Astrocyte (in vitro differentiated cells and primary cell): Measurements from ENCODE around the gene THADA. TPM values are rescaled to one million over a fixed set of nuclear protein-coding genes. Genes with fewer than 3 reads are reported as not detected.

Source experiments
- DNase-seq: peaks from one replicate; pipeline ENCODE4 v3.0.0-alpha.2; 2010; ENCODE audit warnings: low read depth
- FAIRE-seq: peaks from 2 replicates; lab custom pipeline; 2011; peaks lifted over from hg19 to GRCh38; lab: Jason Lieb, UNC
- H2AFZ ChIP-seq: 2 replicates; pipeline ENCODE4 v1.6.0; 2012; ENCODE audit warnings: low read depth, low read length, inconsistent platforms
- H3K27ac ChIP-seq: 2 replicates; pipeline ENCODE4 v1.5.1; 2011; ENCODE audit warnings: low read depth, low read length, inconsistent platforms
- H3K27me3 ChIP-seq: 2 replicates; pipeline ENCODE4 v1.6.0; 2011; ENCODE audit warnings: low read length, inconsistent platforms; ENCODE audit not compliant: insufficient read depth
- H3K36me3 ChIP-seq: 2 replicates; pipeline ENCODE4 v1.5.1; 2011; ENCODE audit warnings: low read length, inconsistent platforms; ENCODE audit not compliant: insufficient read depth
- H3K4me1 ChIP-seq: 2 replicates; pipeline ENCODE4 v1.5.1; 2011; ENCODE audit warnings: low read length, inconsistent platforms; ENCODE audit not compliant: insufficient read depth
- H3K4me2 ChIP-seq: 2 replicates; pipeline ENCODE4 v1.6.0; 2012; ENCODE audit warnings: low read length, inconsistent platforms
- H3K4me3 ChIP-seq: 2 replicates; pipeline ENCODE4 v1.5.1; 2011; ENCODE audit warnings: low read depth, mild to moderate bottlenecking, low read length, inconsistent platforms; ENCODE audit not compliant: insufficient read depth
- H3K79me2 ChIP-seq: 2 replicates; pipeline ENCODE4 v1.6.0; 2012; ENCODE audit warnings: mild to moderate bottlenecking, low read length, inconsistent platforms; ENCODE audit not compliant: insufficient read depth
- H3K9ac ChIP-seq: 2 replicates; pipeline ENCODE4 v1.6.0; 2012; ENCODE audit warnings: mild to moderate bottlenecking, low read length, inconsistent platforms
- H3K9me3 ChIP-seq: 2 replicates; pipeline ENCODE4 v1.5.1; 2012; ENCODE audit warnings: low read depth, mild to moderate bottlenecking, low read length, inconsistent platforms; ENCODE audit not compliant: insufficient read depth
- H4K20me1 ChIP-seq: 2 replicates; pipeline ENCODE4 v1.6.0; 2012; ENCODE audit warnings: low read length, inconsistent platforms; ENCODE audit not compliant: insufficient read depth
- H3K27ac Mint-ChIP-seq: one replicate; pipeline ENCODE4 v1.8.0; 2021; ENCODE audit warnings: mild to moderate bottlenecking, mixed read lengths; ENCODE audit not compliant: unreplicated experiment
- H3K27me3 Mint-ChIP-seq: one replicate; pipeline ENCODE4 v1.8.0; 2021; ENCODE audit warnings: low read depth, mixed read lengths; ENCODE audit not compliant: unreplicated experiment
- H3K36me3 Mint-ChIP-seq: one replicate; pipeline ENCODE4 v1.8.0; 2021; ENCODE audit warnings: low read depth, mixed read lengths; ENCODE audit not compliant: unreplicated experiment
- H3K4me1 Mint-ChIP-seq: one replicate; pipeline ENCODE4 v1.8.0; 2021; ENCODE audit warnings: low read depth, mixed read lengths; ENCODE audit not compliant: unreplicated experiment
- H3K4me3 Mint-ChIP-seq: one replicate; pipeline ENCODE4 v1.8.0; 2021; ENCODE audit warnings: mild to moderate bottlenecking, moderate library complexity, mixed read lengths; ENCODE audit not compliant: unreplicated experiment
- H3K9me3 Mint-ChIP-seq: one replicate; pipeline ENCODE4 v1.8.0; 2021; ENCODE audit warnings: mild to moderate bottlenecking, mixed read lengths; ENCODE audit not compliant: unreplicated experiment
- CTCF ChIP-seq: IDR thresholded peaks from 2 replicates; pipeline ENCODE4 v1.5.1; 2011; ENCODE audit warnings: low read depth, mild to moderate bottlenecking, inconsistent platforms, low read length, moderate library complexity; ENCODE audit not compliant: insufficient read depth
- EZH2 ChIP-seq: IDR thresholded peaks from 2 replicates; pipeline ENCODE4 v1.6.1; 2012; ENCODE audit warnings: mild to moderate bottlenecking, low read length, inconsistent platforms; ENCODE audit not compliant: insufficient read depth
- total RNA-seq: library from RNA; stranded (reverse); gene quantifications from 2 replicates; pipeline ENCODE4 v1.2.1, GENCODE V29; 2021

Gene THADA
- total RNA-seq, 1 donor from 2014 or later, result 16.2 TPM

GRCh38 chr2:43240766-43241150, 355.1 kb downstream of the THADA start:
- no peaks in the 10 kb centered on the region for H3K27me3 ChIP-seq
- H3K4me1 ChIP-seq, result peaks cover 4% of the 10 kb centered on the region
- no peak for DNase-seq
- H3K27ac ChIP-seq, result no peak overlapping the region
- H3K4me1 Mint-ChIP-seq, result peaks cover 4% of the 10 kb centered on the region
- H3K36me3 Mint-ChIP-seq, result peaks cover 6% of the 10 kb centered on the region
- no peaks in the 10 kb centered on the region for H4K20me1 ChIP-seq
- H3K9ac ChIP-seq, result no peak overlapping the region
- no peak overlapping the region for H3K4me3 ChIP-seq
- no peaks in the 10 kb centered on the region for H3K36me3 ChIP-seq
- FAIRE-seq, result no peak
- H3K4me3 Mint-ChIP-seq, result no peak overlapping the region
- H3K9me3 Mint-ChIP-seq, result no peaks in the 10 kb centered on the region
- no peak overlapping the region for H3K4me2 ChIP-seq
- H2AFZ ChIP-seq, result no peak overlapping the region
- H3K27me3 Mint-ChIP-seq, result no peaks in the 10 kb centered on the region
- no peak overlapping the region for H3K27ac Mint-ChIP-seq
- H3K9me3 ChIP-seq, result no peaks in the 10 kb centered on the region
- TF ChIP-seq CTCF, result no peak
- TF ChIP-seq EZH2, result no peak
- no peaks in the 10 kb centered on the region for H3K79me2 ChIP-seq

- no peaks in the 10 kb centered on the region for H3K27me3 ChIP-seq
- peaks cover 4% of the 10 kb centered on the region for H3K4me1 Mint-ChIP-seq
- no peak for FAIRE-seq
- TF ChIP-seq EZH2 (no peak), CTCF (no peak)
- no peak overlapping the region for H3K4me3 Mint-ChIP-seq
- H3K9me3 Mint-ChIP-seq, result no peaks in the 10 kb centered on the region
- H3K27ac ChIP-seq, result no peak overlapping the region
- H3K4me3 ChIP-seq, result no peak overlapping the region
- H3K9ac ChIP-seq, result no peak overlapping the region
- H3K79me2 ChIP-seq, result no peaks in the 10 kb centered on the region
- no peak overlapping the region for H3K4me2 ChIP-seq
- peaks cover 4% of the 10 kb centered on the region for H3K4me1 ChIP-seq
- DNase-seq, result no peak
- no peaks in the 10 kb centered on the region for H3K9me3 ChIP-seq
- no peaks in the 10 kb centered on the region for H4K20me1 ChIP-seq
- no peak overlapping the region for H2AFZ ChIP-seq
- H3K36me3 ChIP-seq, result no peaks in the 10 kb centered on the region
- H3K27me3 Mint-ChIP-seq, result no peaks in the 10 kb centered on the region
- H3K27ac Mint-ChIP-seq, result no peak overlapping the region
- peaks cover 6% of the 10 kb centered on the region for H3K36me3 Mint-ChIP-seq
Measured at GRCh38 chr2:43239981-43240765, 355.7 kb downstream of the THADA start.

- no peaks in the 10 kb centered on the region for H3K27me3 ChIP-seq
- peak overlapping the region; percentile 66 for H3K27ac Mint-ChIP-seq
- H3K4me2 ChIP-seq, result no peak overlapping the region
- no peaks in the 10 kb centered on the region for H3K9me3 Mint-ChIP-seq
- TF ChIP-seq EZH2, result no peak
- no peaks in the 10 kb centered on the region for H3K9me3 ChIP-seq
- H3K9ac ChIP-seq, result no peak overlapping the region
- H3K27ac ChIP-seq, result no peak overlapping the region
- H3K4me3 Mint-ChIP-seq, result no peak overlapping the region
- peaks cover 3% of the 10 kb centered on the region for H3K4me1 Mint-ChIP-seq
- H3K36me3 Mint-ChIP-seq, result peaks cover 5% of the 10 kb centered on the region
- H3K4me3 ChIP-seq, result no peak overlapping the region
- DNase-seq (peak; percentile 13), FAIRE-seq (no peak)
- no peaks in the 10 kb centered on the region for H3K27me3 Mint-ChIP-seq
- no peak overlapping the region for H2AFZ ChIP-seq
- H3K36me3 ChIP-seq, result no peaks in the 10 kb centered on the region
- no peaks in the 10 kb centered on the region for H4K20me1 ChIP-seq
- no peaks in the 10 kb centered on the region for H3K79me2 ChIP-seq
- peaks cover 4% of the 10 kb centered on the region for H3K4me1 ChIP-seq
Measured at GRCh38 chr2:43238813-43239212, 357.0 kb downstream of the THADA start.
